Measurements from ENCODE around the gene PALM. TPM values are rescaled to one million over a fixed set of nuclear protein-coding genes. Genes with fewer than 3 reads are reported as not detected.

PALM gene, protein sequence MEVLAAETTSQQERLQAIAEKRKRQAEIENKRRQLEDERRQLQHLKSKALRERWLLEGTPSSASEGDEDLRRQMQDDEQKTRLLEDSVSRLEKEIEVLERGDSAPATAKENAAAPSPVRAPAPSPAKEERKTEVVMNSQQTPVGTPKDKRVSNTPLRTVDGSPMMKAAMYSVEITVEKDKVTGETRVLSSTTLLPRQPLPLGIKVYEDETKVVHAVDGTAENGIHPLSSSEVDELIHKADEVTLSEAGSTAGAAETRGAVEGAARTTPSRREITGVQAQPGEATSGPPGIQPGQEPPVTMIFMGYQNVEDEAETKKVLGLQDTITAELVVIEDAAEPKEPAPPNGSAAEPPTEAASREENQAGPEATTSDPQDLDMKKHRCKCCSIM
- 33.1 TPM for polyA plus RNA-seq (2012; ENCODE audit: insufficient read length, low read depth)

DNA sequence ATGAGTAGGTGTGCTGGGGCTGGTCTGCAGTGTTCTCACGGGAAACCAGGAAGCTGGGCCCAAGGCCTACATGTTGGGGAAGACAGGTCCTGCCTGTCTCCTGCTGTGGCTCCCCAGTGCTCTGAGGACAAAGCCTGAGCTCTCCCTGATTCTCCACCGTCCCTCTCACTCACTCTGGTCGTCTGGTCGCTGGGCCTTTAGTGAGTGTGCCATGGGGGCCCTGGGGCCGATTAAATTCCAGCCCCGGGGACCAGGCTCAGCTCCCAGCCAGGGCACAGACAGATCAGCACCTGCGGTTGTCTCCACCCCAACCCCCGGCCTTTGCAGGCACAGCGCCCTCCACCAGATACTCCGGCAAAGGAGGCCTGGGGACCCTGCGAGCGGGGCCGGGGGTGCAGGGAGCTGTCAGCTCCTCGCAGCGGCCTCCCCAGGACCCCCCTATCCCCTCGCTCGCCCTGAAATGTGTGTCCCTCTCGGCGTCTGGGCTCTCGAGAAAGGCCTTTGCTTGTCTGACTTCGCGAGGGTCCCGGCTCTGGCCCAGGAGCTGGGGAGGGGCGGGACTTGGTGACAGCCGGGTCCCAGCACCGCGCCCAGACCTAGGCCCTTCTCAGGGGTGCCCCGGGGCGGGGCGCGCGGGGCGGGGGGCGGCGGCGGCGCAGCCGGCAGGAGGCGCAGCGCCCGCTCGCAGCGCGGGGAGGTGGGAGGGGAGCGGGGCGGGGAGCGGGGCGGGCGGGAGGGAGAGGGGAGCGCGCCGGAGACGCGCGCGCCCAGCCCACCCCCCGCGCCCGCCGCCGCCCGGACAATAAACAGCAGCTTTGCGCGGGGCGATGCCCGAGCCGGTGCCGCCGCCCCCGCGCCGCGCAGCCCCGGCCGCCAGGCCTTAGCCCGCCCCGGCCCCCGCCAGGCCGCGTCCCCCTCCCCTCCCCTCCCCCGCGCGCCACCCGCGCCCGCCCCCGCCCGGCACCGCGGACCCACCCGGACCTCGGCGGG lies at the start of gene PALM:
Gene PALM, plus strand, starts transcription at position 782 of the 990 bp plus-strand sequence. CDS start 212 bp downstream, outside the sequence.
- no peak for TF ChIP-seq POLR2AphosphoS5 (IDR thresholded peaks at IDR 0.05; ENCODE audit: low read depth, low read length)
- TF ChIP-seq, protein P1, sequence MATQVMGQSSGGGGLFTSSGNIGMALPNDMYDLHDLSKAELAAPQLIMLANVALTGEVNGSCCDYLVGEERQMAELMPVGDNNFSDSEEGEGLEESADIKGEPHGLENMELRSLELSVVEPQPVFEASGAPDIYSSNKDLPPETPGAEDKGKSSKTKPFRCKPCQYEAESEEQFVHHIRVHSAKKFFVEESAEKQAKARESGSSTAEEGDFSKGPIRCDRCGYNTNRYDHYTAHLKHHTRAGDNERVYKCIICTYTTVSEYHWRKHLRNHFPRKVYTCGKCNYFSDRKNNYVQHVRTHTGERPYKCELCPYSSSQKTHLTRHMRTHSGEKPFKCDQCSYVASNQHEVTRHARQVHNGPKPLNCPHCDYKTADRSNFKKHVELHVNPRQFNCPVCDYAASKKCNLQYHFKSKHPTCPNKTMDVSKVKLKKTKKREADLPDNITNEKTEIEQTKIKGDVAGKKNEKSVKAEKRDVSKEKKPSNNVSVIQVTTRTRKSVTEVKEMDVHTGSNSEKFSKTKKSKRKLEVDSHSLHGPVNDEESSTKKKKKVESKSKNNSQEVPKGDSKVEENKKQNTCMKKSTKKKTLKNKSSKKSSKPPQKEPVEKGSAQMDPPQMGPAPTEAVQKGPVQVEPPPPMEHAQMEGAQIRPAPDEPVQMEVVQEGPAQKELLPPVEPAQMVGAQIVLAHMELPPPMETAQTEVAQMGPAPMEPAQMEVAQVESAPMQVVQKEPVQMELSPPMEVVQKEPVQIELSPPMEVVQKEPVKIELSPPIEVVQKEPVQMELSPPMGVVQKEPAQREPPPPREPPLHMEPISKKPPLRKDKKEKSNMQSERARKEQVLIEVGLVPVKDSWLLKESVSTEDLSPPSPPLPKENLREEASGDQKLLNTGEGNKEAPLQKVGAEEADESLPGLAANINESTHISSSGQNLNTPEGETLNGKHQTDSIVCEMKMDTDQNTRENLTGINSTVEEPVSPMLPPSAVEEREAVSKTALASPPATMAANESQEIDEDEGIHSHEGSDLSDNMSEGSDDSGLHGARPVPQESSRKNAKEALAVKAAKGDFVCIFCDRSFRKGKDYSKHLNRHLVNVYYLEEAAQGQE (IDR thresholded peaks at IDR 0.05; ENCODE audit: insufficient read depth in 1 of 2, low read depth in 2 of 2, low read length in 2 of 2), result no peak
- no peak for TF ChIP-seq FOXP2 (optimal IDR thresholded peaks at IDR 0.05; ENCODE audit: borderline replicate concordance, extremely low read depth, extremely low read length, insufficient read depth)
- TF ChIP-seq TAF1 (IDR thresholded peaks at IDR 0.05; ENCODE audit: borderline replicate concordance, insufficient read depth, low read length), result no peak

GRCh38 chr19:660793-661426 lies 47.8 kb upstream of the PALM start:
- TF ChIP-seq, protein P1 (IDR thresholded peaks at IDR 0.05; ENCODE audit: insufficient read depth in 1 of 2, low read depth in 2 of 2, low read length in 2 of 2), result no peak
- no peak for TF ChIP-seq SIN3A (IDR thresholded peaks at IDR 0.05; ENCODE audit: borderline replicate concordance, insufficient read depth, low read length)
- TF ChIP-seq TAF1 (IDR thresholded peaks at IDR 0.05; ENCODE audit: borderline replicate concordance, insufficient read depth, low read length), result no peak
- TF ChIP-seq POLR2AphosphoS5 (IDR thresholded peaks at IDR 0.05; ENCODE audit: low read depth, low read length), result no peak
- no peak for TF ChIP-seq FOXP2 (optimal IDR thresholded peaks at IDR 0.05; ENCODE audit: borderline replicate concordance, extremely low read depth, extremely low read length, insufficient read depth)

- TF ChIP-seq, protein P1 (IDR thresholded peaks at IDR 0.05; ENCODE audit: insufficient read depth in 1 of 2, low read depth in 2 of 2, low read length in 2 of 2), result no peak
- TF ChIP-seq FOXP2 (optimal IDR thresholded peaks at IDR 0.05; ENCODE audit: borderline replicate concordance, extremely low read depth, extremely low read length, insufficient read depth) (no peak), POLR2AphosphoS5 (IDR thresholded peaks at IDR 0.05; ENCODE audit: low read depth, low read length) (no peak), TAF1 (IDR thresholded peaks at IDR 0.05; ENCODE audit: borderline replicate concordance, insufficient read depth, low read length) (no peak), SIN3A (IDR thresholded peaks at IDR 0.05; ENCODE audit: borderline replicate concordance, insufficient read depth, low read length) (no peak)
Measured at GRCh38 chr19:661427-662196, 47.1 kb upstream of the PALM start.

- peak; percentile 61 for TF ChIP-seq FOXP2 (optimal IDR thresholded peaks at IDR 0.05; ENCODE audit: borderline replicate concordance, extremely low read depth, extremely low read length, insufficient read depth)
- TF ChIP-seq, protein P1 (IDR thresholded peaks at IDR 0.05; ENCODE audit: insufficient read depth in 1 of 2, low read depth in 2 of 2, low read length in 2 of 2), result no peak
Measured at GRCh38 chr19:662207-662961, 46.4 kb upstream of the PALM start.

All from PFSK-1 (cell line).